ENCODE results near the gene MGA.

The MGA gene

DNA sequence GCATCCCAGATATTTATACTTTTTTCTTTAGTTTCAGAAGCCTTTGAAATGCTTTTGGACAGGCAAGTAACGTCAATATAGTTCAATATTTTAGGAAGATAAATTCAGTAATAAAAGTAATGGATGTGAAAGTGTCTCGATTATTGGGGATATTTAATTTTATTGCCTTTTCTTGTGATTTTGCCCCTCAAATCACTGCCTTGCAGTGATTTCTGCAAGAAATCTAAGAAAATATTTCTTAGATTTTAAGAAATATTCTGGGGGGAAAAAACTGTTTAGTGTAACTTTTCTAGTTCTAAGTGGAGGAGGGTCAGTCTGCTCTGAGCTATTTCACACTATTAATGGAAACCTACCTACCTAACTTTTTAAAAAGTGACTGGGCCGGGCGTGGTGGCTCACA, 33.6 kb downstream of the MGA start:
- TF ChIP-seq, protein P1, sequence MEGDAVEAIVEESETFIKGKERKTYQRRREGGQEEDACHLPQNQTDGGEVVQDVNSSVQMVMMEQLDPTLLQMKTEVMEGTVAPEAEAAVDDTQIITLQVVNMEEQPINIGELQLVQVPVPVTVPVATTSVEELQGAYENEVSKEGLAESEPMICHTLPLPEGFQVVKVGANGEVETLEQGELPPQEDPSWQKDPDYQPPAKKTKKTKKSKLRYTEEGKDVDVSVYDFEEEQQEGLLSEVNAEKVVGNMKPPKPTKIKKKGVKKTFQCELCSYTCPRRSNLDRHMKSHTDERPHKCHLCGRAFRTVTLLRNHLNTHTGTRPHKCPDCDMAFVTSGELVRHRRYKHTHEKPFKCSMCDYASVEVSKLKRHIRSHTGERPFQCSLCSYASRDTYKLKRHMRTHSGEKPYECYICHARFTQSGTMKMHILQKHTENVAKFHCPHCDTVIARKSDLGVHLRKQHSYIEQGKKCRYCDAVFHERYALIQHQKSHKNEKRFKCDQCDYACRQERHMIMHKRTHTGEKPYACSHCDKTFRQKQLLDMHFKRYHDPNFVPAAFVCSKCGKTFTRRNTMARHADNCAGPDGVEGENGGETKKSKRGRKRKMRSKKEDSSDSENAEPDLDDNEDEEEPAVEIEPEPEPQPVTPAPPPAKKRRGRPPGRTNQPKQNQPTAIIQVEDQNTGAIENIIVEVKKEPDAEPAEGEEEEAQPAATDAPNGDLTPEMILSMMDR (IDR thresholded peaks at IDR 0.05; ENCODE audit: low read depth, low read length, missing control alignments): no peak
- H3K27ac ChIP-seq: no peak overlapping the region
- H3K36me3 ChIP-seq (replicated peaks): no peaks in the 10 kb centered on the region
- DNase-seq: no peak
- no peak overlapping the region for H3K4me3 ChIP-seq (ENCODE audit: low read depth, low read length)
- in situ Hi-C loops (cut with HindIII; ENCODE audit: low pct_ligation_motif_present, low sequenced_read_pairs): no loop called here
- H3K27me3 ChIP-seq (replicated peaks): no peaks in the 10 kb centered on the region

DNA sequence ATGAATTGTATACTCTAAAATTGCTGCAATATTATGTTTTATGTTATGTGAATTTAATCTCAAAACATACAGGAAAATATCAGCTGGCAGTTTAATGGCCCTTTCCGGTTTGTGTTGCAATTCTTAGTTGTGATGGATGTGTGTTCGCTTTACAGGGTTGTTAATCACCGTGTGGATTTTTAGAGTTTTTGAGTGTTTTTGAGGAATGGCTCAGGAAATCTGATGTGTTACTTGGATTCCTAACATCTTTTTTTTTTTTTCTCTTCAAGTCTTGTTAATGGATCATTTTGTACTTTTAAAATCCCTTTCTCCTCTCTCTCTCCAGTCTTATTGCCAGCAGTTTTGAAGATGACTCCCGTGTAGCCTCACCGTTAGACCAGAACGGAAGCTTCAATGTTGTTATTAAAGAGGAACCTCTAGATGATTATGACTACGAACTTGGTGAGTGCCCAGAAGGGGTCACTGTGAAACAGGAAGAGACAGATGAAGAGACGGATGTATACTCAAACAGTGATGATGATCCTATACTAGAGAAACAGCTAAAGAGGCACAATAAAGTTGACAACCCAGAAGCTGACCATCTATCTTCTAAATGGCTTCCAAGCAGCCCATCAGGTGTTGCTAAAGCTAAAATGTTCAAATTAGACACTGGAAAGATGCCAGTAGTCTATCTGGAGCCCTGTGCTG, 35.7 kb downstream of the MGA start:
- in situ Hi-C loops (cut with HindIII; ENCODE audit: low pct_ligation_motif_present, low sequenced_read_pairs): no loop called here
- Histone ChIP-seq H3K27me3 (replicated peaks) (no peaks in the 10 kb centered on the region), H3K4me3 (ENCODE audit: low read depth, low read length) (no peak overlapping the region), H3K36me3 (replicated peaks) (no peaks in the 10 kb centered on the region), H3K27ac (no peak overlapping the region)
- DNase-seq: peak; percentile 53
- TF ChIP-seq, protein P1 (IDR thresholded peaks at IDR 0.05; ENCODE audit: low read depth, low read length, missing control alignments): peak; percentile 60

DNA sequence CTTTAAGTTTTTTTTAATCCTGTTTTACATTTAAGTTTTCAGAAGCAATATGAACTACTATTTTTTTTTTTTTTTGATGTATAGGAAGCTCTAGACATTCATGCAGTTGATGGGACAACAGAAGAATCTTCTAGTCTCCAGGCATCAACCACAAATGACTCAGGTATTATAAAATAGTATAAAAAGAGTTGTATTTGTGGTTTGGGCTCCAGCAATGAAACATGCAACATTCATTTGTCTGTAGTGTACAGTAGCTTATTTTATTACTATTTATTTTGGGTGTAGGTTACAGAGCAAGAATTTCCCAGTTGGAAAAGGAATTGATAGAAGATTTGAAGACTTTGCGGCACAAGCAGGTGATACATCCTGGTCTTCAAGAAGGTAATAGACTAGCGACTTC, 38.6 kb downstream of the MGA start:
- H3K4me3 ChIP-seq (ENCODE audit: low read depth, low read length): no peak overlapping the region
- in situ Hi-C loops (cut with HindIII; ENCODE audit: low pct_ligation_motif_present, low sequenced_read_pairs): no loop called here
- peak; percentile 21 for DNase-seq
- H3K27ac ChIP-seq: no peak overlapping the region
- no peaks in the 10 kb centered on the region for H3K36me3 ChIP-seq (replicated peaks)
- TF ChIP-seq, protein P1 (IDR thresholded peaks at IDR 0.05; ENCODE audit: low read depth, low read length, missing control alignments): no peak
- H3K27me3 ChIP-seq (replicated peaks): no peaks in the 10 kb centered on the region

DNA sequence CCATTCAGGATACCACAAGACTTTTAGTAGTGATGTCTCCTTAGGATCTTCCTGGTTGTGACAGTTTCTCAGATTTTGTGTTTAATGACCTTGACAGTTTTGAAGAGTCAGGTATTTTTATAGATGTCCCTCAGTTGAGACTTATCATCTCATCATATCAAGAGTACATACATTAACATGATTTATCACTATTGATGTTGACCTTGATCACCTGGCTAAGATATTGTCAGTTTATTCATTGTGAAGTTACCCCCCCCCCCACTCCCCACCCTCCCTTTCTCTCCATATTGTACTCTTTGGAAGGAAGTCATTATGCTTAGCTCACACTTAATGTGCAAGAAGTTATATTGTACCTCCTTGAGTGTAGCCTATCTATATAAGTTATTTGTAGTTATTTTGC, 42.9 kb downstream of the MGA start:
- Histone ChIP-seq H3K36me3 (replicated peaks) (no peaks in the 10 kb centered on the region), H3K27me3 (replicated peaks) (no peaks in the 10 kb centered on the region)
- in situ Hi-C loops (cut with HindIII; ENCODE audit: low pct_ligation_motif_present, low sequenced_read_pairs): no loop called here

DNA sequence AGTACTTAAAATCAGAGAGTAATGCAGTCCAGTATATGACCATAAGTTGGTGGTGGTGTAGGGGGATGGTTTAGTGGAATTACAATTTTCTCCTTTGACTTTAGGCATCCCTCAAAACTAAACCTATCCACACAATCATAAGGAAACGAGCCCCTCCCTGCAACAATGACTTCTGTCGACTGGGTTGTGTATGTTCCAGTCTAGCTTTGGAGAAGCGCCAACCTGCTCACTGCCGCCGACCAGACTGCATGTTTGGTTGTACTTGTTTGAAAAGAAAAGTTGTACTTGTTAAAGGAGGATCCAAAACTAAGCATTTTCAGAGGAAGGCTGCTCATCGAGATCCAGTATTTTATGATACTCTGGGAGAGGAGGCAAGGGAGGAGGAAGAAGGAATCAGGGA, 52.8 kb downstream of the MGA start:
- no peak for DNase-seq
- Histone ChIP-seq H3K27ac (no peak overlapping the region), H3K4me3 (ENCODE audit: low read depth, low read length) (no peak overlapping the region), H3K36me3 (replicated peaks) (peaks cover 36% of the 10 kb centered on the region), H3K27me3 (replicated peaks) (no peaks in the 10 kb centered on the region)
- TF ChIP-seq, protein P1 (IDR thresholded peaks at IDR 0.05; ENCODE audit: low read depth, low read length, missing control alignments): no peak
- in situ Hi-C loops (cut with HindIII; ENCODE audit: low pct_ligation_motif_present, low sequenced_read_pairs): no loop called here

More for the DNA sequence above, 42.9 kb downstream of the MGA start:
- TF ChIP-seq, protein P1 (IDR thresholded peaks at IDR 0.05; ENCODE audit: low read depth, low read length, missing control alignments): no peak
- DNase-seq: no peak
- Histone ChIP-seq H3K27ac (no peak overlapping the region), H3K4me3 (ENCODE audit: low read depth, low read length) (no peak overlapping the region)

DNA sequence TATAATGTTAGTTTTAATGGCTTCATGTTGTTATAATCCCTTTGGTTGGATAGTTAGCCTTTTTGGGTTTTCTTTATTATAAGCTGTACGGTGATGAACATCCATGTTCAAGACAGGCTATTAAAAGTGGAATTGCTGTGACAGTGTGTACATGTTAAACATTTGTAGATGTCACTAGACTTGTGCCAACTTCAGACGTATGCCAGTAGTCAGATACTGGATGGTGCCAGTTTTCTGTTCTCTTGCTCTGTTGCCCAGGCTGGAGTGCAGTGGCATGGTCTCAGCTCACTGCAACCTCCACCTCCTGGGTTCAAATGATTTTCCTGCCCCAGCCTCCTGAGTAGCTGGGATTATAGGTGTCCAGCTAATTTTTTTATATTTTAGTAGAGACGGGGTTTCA, 54.1 kb downstream of the MGA start:
- DNase-seq: no peak
- no peak overlapping the region for H3K27ac ChIP-seq
- TF ChIP-seq, protein P1 (IDR thresholded peaks at IDR 0.05; ENCODE audit: low read depth, low read length, missing control alignments): no peak
- H3K27me3 ChIP-seq (replicated peaks): no peaks in the 10 kb centered on the region
- no peak overlapping the region for H3K4me3 ChIP-seq (ENCODE audit: low read depth, low read length)
- in situ Hi-C loops (cut with HindIII; ENCODE audit: low pct_ligation_motif_present, low sequenced_read_pairs): no loop called here
- H3K36me3 ChIP-seq (replicated peaks): peaks cover 27% of the 10 kb centered on the region

All from brain microvascular endothelial cell (primary cell).